Skeletal muscle satellite cell (primary cell): ENCODE data around the gene PBX2.

Source experiments
- H3K27me3 ChIP-seq: 2 replicates; pipeline ENCODE4 v1.7.0; 2013; ENCODE audit warnings: low read length; ENCODE audit not compliant: control insufficient read depth, insufficient read depth
- H3K36me3 ChIP-seq: 2 replicates; pipeline ENCODE4 v1.7.0; 2013; ENCODE audit warnings: mild to moderate bottlenecking, control low read depth, low read length; ENCODE audit not compliant: insufficient read depth
- H3K4me1 ChIP-seq: 2 replicates; pipeline ENCODE4 v1.7.0; 2013; ENCODE audit warnings: low read length; ENCODE audit not compliant: control insufficient read depth, insufficient read depth
- H3K4me2 ChIP-seq: 2 replicates; pipeline ENCODE4 v1.7.0; 2013; ENCODE audit warnings: mild to moderate bottlenecking, low read length
- H3K4me3 ChIP-seq: 2 replicates; pipeline ENCODE4 v1.7.0; 2013; ENCODE audit warnings: low read length
- H3K9ac ChIP-seq: 2 replicates; pipeline ENCODE4 v1.7.0; 2013; ENCODE audit warnings: mild to moderate bottlenecking, low read depth, low read length, moderate library complexity
- H3K9me3 ChIP-seq: replicated peaks from 2 replicates; pipeline ENCODE4 v1.7.0; 2013; ENCODE audit warnings: mild to moderate bottlenecking, control low read depth, low read length

Gene PBX2

DNA sequence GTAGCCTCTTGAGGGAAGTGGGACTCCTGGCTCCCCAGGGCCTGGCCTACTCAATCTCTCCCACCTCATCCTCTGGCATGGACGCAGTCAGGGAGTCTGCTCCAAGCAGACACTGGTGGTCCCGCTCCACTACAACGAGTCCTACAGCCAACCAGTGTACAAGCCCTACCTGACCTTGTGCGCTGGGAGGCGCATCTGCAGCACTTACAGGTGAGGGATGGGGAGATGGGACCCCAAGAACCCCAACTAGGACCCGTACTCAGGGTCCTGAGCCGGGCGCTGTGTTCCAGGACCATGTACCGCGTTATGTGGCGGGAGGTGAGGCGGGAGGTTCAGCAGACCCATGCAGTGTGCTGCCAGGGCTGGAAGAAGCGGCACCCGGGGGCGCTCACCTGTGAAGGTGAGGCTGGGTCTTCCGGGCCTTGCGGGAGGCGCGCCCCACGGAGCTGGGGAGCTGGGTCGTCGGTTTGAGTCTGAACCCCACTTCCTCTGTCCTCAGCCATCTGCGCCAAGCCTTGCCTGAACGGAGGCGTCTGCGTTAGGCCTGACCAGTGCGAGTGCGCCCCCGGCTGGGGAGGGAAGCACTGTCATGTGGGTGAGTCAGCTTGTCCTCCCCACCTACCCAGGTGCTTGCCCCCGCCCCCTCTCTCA is 23.5 kb downstream of the PBX2 start:
- peaks cover 29% of the 10 kb centered on the region for H3K36me3 ChIP-seq
- no peak overlapping the region for H3K9ac ChIP-seq
- H3K27me3 ChIP-seq, result no peaks in the 10 kb centered on the region
- no peaks in the 10 kb centered on the region for H3K9me3 ChIP-seq
- no peak overlapping the region for H3K4me3 ChIP-seq
- peaks cover 11% of the 10 kb centered on the region for H3K4me1 ChIP-seq
- no peak overlapping the region for H3K4me2 ChIP-seq

DNA sequence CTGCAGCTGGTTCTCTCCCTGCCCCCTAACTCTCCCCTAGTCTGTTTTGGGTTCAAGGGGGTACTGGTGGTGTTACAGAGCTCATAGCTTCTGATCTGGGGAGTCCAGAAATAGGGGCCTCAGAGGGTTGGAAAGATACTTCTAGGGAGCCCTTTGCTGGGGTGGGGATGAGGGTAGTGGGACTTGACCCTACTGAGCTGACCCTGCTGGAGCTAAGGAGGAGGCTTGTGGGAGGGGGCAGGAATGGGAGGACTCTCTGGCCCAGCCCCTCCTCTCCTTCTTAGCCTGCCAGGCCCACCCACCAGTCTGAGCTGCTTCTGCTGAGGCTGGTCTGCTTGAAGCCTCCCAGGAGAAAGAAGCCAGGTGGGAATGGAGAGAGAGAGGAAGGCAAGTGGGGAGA is 25.7 kb downstream of the PBX2 start, which contains the start of gene EGFL8:
TSS of gene EGFL8 (plus strand) at position 301 of the 400 bp plus-strand sequence. CDS start 1,571 bp downstream, outside the sequence.
- H3K9ac ChIP-seq, result no peak within 1 kb of the TSS
- H3K9me3 ChIP-seq, result no peaks in the 10 kb centered on the region
- peaks cover 11% of the 10 kb centered on the region for H3K4me1 ChIP-seq
- H3K4me2 ChIP-seq, result no peak within 1 kb of the TSS
- peaks cover 10% of the 10 kb centered on the region for H3K36me3 ChIP-seq
- no peaks in the 10 kb centered on the region for H3K27me3 ChIP-seq
- no peak within 1 kb of the TSS for H3K4me3 ChIP-seq

DNA sequence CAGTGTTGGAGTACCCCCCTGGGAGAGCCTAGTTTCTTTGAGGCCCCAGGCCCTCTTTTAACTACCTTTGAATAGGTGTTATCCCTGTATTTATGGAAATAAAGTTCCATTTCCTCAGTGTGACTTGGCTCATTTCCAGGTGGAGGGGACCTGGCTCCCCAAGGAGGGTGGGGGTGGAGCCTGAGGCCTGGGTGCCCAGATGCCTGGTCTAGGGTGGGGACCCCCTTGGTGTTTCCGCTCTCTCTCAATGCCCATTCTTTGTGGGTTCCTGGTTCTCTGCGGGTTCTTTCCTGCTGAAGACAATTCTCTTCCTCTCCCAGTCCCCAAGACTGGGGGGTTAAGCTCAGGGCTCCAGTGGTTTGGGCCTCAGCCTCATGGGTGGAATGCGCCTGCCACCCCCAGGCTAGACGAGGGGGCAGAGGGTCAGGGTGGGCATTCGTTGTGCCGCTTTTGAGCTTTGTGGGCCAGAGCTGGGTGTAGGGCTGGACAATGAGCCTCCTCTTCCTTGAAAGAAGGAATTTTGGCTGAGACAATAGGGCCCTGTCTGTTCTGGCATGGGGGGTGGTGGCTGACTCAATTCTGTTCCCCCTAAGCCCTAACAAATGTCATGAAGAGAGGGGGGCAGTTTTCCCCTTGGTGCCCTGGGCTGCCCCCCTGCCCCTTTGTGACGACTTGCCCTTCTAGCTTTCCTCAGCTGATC is 26.3 kb downstream of the PBX2 start:
- H3K4me2 ChIP-seq, result no peak overlapping the region
- no peaks in the 10 kb centered on the region for H3K9me3 ChIP-seq
- H3K9ac ChIP-seq, result no peak overlapping the region
- H3K36me3 ChIP-seq, result peaks cover 10% of the 10 kb centered on the region
- H3K4me3 ChIP-seq, result no peak overlapping the region
- no peaks in the 10 kb centered on the region for H3K27me3 ChIP-seq
- H3K4me1 ChIP-seq, result peaks cover 5% of the 10 kb centered on the region

DNA sequence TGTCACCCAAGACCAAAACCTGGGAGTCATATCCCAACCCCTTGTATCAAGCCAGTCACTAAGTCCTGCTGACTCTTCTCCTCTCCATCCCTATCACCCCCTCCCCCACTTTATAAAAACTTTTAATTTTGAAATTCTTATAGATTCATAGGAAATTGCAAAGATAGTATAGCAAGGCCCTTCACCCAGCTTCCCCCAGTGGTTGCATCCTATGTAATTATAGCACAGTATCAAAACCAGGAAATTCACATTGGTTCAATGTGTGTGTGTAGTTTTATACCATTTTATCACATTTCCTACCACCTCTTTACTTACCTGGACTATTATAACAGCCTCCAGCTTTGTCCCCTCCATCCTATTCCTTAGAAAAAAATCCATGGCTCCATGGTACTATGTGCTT is 31.9 kb downstream of the PBX2 start:
- Histone ChIP-seq H3K4me3 (no peak overlapping the region), H3K4me2 (no peak overlapping the region), H3K27me3 (no peaks in the 10 kb centered on the region), H3K9me3 (no peaks in the 10 kb centered on the region), H3K36me3 (peaks cover 18% of the 10 kb centered on the region), H3K9ac (no peak overlapping the region), H3K4me1 (peaks cover 16% of the 10 kb centered on the region)

DNA sequence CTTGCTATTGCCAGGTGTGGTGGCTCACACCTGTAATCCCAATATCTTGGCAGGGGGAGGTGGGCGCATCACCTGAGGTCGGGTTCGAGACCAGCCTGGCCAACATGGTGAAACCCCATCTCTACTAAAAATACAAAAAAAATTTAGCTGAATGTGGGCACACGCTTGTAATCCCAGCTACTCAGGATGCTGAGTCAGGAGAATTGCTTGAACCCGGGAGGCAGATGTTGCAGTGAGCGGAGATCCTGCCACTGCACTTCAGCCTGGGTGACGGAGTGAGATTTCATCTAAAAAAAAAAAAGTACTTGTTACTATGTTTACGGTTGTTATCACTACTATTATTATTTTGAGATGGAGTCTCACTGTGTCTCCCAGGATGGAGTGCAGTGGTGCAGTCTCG is 33.1 kb downstream of the PBX2 start:
- Histone ChIP-seq H3K4me1 (peaks cover 28% of the 10 kb centered on the region), H3K4me3 (no peak overlapping the region), H3K4me2 (no peak overlapping the region), H3K9ac (no peak overlapping the region), H3K36me3 (peaks cover 18% of the 10 kb centered on the region), H3K9me3 (no peaks in the 10 kb centered on the region), H3K27me3 (no peaks in the 10 kb centered on the region)

DNA sequence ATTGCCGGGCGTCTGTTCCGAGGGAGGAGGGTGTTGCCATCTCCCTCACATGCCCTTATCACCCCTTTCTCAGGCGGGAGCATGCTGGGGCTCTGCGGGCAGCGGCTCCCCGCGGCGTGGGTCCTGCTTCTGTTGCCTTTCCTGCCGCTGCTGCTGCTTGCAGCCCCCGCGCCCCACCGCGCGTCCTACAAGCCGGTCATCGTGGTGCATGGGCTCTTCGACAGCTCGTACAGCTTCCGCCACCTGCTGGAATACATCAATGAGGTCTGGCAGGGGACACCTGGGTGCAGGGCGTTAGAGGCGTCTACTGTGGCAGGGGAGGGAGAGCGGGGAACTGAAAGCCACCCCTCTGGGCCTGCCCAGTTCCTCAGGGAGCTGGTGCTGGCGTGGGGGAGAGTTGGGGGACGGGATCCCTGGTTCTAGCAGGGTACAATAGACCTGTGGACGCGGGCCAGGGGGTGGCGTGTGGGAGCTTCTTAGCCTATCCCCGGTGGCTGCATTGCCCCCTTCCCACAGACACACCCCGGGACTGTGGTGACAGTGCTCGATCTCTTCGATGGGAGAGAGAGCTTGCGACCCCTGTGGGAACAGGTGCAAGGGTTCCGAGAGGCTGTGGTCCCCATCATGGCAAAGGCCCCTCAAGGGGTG is 35.4 kb downstream of the PBX2 start:
- Histone ChIP-seq H3K36me3 (peaks cover 18% of the 10 kb centered on the region), H3K4me2 (peak overlapping the region; percentile 94), H3K9ac (peak overlapping the region; percentile 82), H3K4me1 (peaks cover 28% of the 10 kb centered on the region), H3K4me3 (peak overlapping the region; percentile 86), H3K9me3 (no peaks in the 10 kb centered on the region), H3K27me3 (peaks cover 6% of the 10 kb centered on the region)

DNA sequence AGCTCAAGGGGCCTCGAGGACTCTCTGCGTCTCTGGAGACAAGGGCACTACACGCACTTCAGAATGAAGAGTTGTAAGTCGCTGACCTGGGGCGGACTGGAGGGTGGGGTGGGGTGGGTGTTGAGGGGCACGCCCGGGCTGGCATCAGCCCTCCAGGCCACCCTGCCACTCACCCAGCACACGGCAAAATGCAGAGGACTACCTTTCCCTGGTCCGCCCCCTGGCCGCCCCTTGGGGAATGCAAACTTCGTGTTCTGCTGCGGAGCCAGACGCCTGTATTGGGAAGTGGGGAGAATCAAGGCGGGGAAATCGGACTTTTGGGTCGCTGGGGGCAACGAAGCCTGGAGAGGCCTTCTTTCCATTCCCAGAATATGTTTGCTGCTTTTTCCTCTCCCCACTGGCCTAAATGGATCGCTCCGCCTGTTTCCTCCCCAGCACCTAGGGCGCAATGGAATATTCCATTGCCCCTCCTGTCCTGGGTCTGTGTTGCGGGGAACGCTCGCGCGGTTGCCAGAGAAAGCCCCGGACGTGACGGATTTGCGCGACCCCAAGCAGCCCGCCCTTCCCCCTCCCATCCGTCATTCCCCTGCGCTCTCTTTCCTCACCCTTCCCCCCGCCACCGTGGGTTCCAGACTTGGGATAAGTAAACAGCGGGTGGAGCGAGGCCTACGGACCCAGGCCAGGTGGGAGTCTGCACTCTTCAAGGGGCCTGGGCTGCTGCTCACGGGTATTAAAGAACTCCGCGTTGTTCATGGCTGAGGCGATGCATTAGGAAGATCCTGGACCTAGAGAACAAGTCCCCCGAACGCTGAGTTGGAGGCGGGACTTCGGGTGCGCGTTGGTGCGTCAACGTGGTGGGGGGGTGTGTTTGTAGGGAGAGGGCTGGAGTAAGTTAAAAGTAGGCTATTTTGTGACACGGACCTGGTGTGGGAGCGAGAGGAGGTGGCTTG is 36.2 kb downstream of the PBX2 start, which contains the start of gene PPT2:
TSS of gene PPT2 (plus strand) at position 578 of the 950 bp plus-strand sequence. CDS start 454 bp downstream, outside the sequence.
- H3K4me1 ChIP-seq, result peaks cover 28% of the 10 kb centered on the region
- peak within 1 kb of the TSS; percentile 82 for H3K9ac ChIP-seq
- H3K36me3 ChIP-seq, result peaks cover 18% of the 10 kb centered on the region
- peaks cover 9% of the 10 kb centered on the region for H3K27me3 ChIP-seq
- H3K9me3 ChIP-seq, result no peaks in the 10 kb centered on the region
- peak within 1 kb of the TSS; percentile 94 for H3K4me2 ChIP-seq
- peak within 1 kb of the TSS; percentile 86 for H3K4me3 ChIP-seq

DNA sequence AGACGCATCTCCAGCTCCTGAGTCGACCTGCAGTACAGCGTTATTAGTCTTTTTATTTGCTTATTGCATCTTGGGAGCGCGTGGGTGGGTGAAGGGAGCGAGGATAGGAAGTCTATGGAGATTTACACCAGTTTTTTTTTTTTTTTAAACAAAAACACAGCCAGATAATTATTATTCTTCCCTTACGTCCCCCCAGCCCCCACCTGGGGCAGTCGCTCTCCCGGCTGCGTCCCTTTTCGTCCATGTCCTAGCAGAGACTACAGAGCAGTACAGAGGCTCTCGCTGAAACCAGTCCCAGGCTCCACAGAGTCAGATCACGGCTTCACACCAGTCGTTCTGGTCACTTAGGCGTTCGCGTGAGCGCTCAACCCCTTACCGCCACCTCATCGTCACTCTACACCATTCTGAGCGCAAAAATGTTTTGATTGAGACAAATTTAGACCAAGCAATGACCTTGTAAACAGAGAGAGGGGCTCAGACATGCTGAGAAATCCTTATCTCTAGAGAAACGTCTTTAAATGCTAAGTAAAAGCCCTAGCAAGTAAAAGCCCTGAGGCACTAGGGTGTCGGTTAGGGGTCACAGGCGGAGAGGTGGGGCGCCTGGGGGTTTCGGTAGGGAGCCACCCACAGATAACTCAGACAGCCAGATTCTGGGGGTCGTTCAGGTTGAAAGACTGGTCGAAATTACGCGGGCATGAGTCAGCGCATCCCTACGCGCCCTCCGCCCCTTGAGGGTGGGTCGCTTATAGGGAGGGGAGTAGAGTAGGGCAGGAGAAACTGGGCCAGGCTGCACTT is 37.0 kb downstream of the PBX2 start:
- H3K4me1 ChIP-seq, result peaks cover 28% of the 10 kb centered on the region
- peaks cover 11% of the 10 kb centered on the region for H3K36me3 ChIP-seq
- peak overlapping the region; percentile 86 for H3K4me3 ChIP-seq
- H3K27me3 ChIP-seq, result peaks cover 16% of the 10 kb centered on the region
- H3K9me3 ChIP-seq, result no peaks in the 10 kb centered on the region
- H3K4me2 ChIP-seq, result peak overlapping the region; percentile 94
- peak overlapping the region; percentile 82 for H3K9ac ChIP-seq

DNA sequence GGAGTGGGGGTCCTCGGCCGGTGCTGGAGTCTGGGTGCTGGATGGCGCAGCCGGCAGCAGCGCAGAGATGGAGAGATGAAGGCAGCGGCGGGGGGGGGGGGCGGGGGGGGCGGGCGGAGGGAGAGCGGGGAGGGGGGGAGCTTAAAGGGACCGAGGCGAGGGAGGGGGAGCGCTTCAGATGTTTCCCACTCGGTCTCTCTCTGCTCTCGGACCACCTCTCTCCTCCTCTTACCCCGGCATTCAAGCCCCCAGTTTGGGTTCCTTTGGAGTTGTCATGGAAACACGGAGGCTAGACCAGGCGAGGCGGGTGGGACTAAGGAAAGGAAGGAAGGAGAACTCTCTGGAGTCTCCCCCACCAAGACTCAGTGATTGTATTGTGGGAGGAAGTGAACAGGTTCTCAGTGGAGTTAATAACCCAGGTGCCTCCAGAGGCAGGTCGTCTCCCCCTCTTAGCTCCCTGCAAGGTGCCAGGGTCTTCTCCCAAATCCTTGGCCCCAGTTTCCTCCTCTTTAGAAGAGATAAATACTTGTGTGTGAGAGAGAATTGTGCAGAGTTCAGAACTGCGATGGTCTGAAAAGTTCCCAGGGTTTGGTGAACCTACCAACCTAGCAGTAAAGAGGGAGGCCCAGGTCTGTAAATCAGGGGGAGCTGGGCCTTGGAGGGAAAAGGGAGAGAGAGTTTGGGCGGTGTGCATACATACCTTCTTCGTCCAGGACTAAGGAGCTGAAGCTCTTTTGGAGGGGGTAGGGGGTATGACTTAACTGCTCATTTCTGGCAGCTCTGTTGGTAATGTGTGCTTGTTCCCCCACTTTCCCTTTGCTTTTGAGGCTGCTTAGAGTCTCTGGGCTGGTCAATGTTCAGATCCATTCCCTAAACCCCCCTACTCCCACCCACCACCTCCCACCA is 37.9 kb downstream of the PBX2 start, which contains the start of gene PRRT1:
TSS of gene PRRT1 (minus strand) at position 77 of the 906 bp plus-strand sequence. CDS start 112 bp downstream, outside the sequence.
- Histone ChIP-seq H3K9ac (peak within 1 kb of the TSS; percentile 82), H3K4me1 (peaks cover 28% of the 10 kb centered on the region), H3K36me3 (peaks cover 3% of the 10 kb centered on the region), H3K27me3 (peaks cover 23% of the 10 kb centered on the region), H3K4me3 (peak within 1 kb of the TSS; percentile 86), H3K4me2 (peak within 1 kb of the TSS; percentile 94), H3K9me3 (no peaks in the 10 kb centered on the region)
